Measurements from ENCODE around the gene ROPN1L. TPM values are rescaled to one million over a fixed set of nuclear protein-coding genes. Genes with fewer than 3 reads are reported as not detected.
"Not testable (repeated sequence)": the region's sequence is repeated elsewhere in the genome, so short reads cannot be mapped to it uniquely, and the experiment has no call there.

Gene ROPN1L
- total and polyA plus RNA-seq, 9 donors: 0.13 to 0.38 (median 0.21) TPM; not detected in 3

GRCh38 chr5:10509575-10509974 lies 67.9 kb downstream of the ROPN1L start:
- H3K36me3 ChIP-seq (ENCODE audit: control insufficient read depth, insufficient read depth, low read length): no peaks in the 10 kb centered on the region
- DNase-seq: no peak
- H3K27me3 ChIP-seq (ENCODE audit: control insufficient read depth, insufficient read depth, low read length): no peaks in the 10 kb centered on the region
- no peak overlapping the region for H3K27ac ChIP-seq (ENCODE audit: low read length)
- 86% methylated on average over 7 of the region's 9 CpGs for WGBS (ENCODE audit: insufficient coverage)
- no peak overlapping the region for H3K4me3 ChIP-seq (ENCODE audit: low read length)
- no peaks in the 10 kb centered on the region for H3K4me1 ChIP-seq (ENCODE audit: control insufficient read depth, insufficient read depth, low read length)
- no peaks in the 10 kb centered on the region for H3K9me3 ChIP-seq (replicated peaks; ENCODE audit: control insufficient read depth, low read depth, low read length)

GRCh38 chr5:10511741-10512640 lies 70.3 kb downstream of the ROPN1L start:
- no peak overlapping the region for H3K4me3 ChIP-seq (ENCODE audit: low read length)
- WGBS (ENCODE audit: insufficient coverage): 48% methylated on average over 4 of the region's 10 CpGs
- no peak overlapping the region for H3K27ac ChIP-seq (ENCODE audit: low read length)
- H3K27me3 ChIP-seq (ENCODE audit: control insufficient read depth, insufficient read depth, low read length): no peaks in the 10 kb centered on the region
- DNase-seq: no peak
- no peaks in the 10 kb centered on the region for H3K36me3 ChIP-seq (ENCODE audit: control insufficient read depth, insufficient read depth, low read length)
- no peaks in the 10 kb centered on the region for H3K4me1 ChIP-seq (ENCODE audit: control insufficient read depth, insufficient read depth, low read length)
- no peaks in the 10 kb centered on the region for H3K9me3 ChIP-seq (replicated peaks; ENCODE audit: control insufficient read depth, low read depth, low read length)

GRCh38 chr5:10513501-10514442 lies 72.1 kb downstream of the ROPN1L start:
- H3K27ac ChIP-seq (ENCODE audit: low read length): no peak overlapping the region
- DNase-seq: no peak
- no peaks in the 10 kb centered on the region for H3K9me3 ChIP-seq (replicated peaks; ENCODE audit: control insufficient read depth, low read depth, low read length)
- no peak overlapping the region for H3K4me3 ChIP-seq (ENCODE audit: low read length)
- H3K4me1 ChIP-seq (ENCODE audit: control insufficient read depth, insufficient read depth, low read length): no peaks in the 10 kb centered on the region
- H3K27me3 ChIP-seq (ENCODE audit: control insufficient read depth, insufficient read depth, low read length): no peaks in the 10 kb centered on the region
- 54% methylated on average over 8 of the region's 10 CpGs for WGBS (ENCODE audit: insufficient coverage)
- no peaks in the 10 kb centered on the region for H3K36me3 ChIP-seq (ENCODE audit: control insufficient read depth, insufficient read depth, low read length)

- not testable (repeated sequence) for H3K27me3 ChIP-seq (ENCODE audit: control insufficient read depth, insufficient read depth, low read length); H3K9me3 ChIP-seq (replicated peaks; ENCODE audit: control insufficient read depth, low read depth, low read length); DNase-seq; H3K4me3 ChIP-seq (ENCODE audit: low read length); H3K27ac ChIP-seq (ENCODE audit: low read length); H3K4me1 ChIP-seq (ENCODE audit: control insufficient read depth, insufficient read depth, low read length); H3K36me3 ChIP-seq (ENCODE audit: control insufficient read depth, insufficient read depth, low read length)
- WGBS (ENCODE audit: insufficient coverage): 88% methylated on average over 3 of the region's 8 CpGs
Observed at GRCh38 chr5:10514572-10514971, 72.9 kb downstream of the ROPN1L start.

Other genes with a start within 250 kb of the ROPN1L start
- gene ATPSCKMT, start 192.0 kb upstream of the ROPN1L start, total RNA-seq: 16.9 TPM
- 10 to 100 TPM in 6 of 8 donors, 1 to 10 TPM in 2; 9.4 to 12.6 (median 10.3) TPM for gene ATPSCKMT, start 192.0 kb upstream of the ROPN1L start, polyA plus RNA-seq (ENCODE audit: insufficient read depth in 1 of 8, insufficient read length in 8 of 8, low replicate concordance in 1 of 8)
- gene CCT5, start 191.6 kb upstream of the ROPN1L start, total RNA-seq: 223 TPM
- 100 to 1,000 TPM; 153 to 218 (median 177) TPM for gene CCT5, start 191.6 kb upstream of the ROPN1L start, polyA plus RNA-seq (ENCODE audit: insufficient read depth in 1 of 8, insufficient read length in 8 of 8, low replicate concordance in 1 of 8)
- gene CMBL, start 134.0 kb upstream of the ROPN1L start, total RNA-seq: 24.1 TPM
- gene CMBL, start 134.0 kb upstream of the ROPN1L start, polyA plus RNA-seq (ENCODE audit: insufficient read depth in 1 of 8, insufficient read length in 8 of 8, low replicate concordance in 1 of 8): 10 to 100 TPM; 50.8 to 89.7 (median 77.7) TPM
- 75.4 TPM for gene MARCHF6, start 88.2 kb upstream of the ROPN1L start, total RNA-seq
- 100 to 1,000 TPM in 2 of 8 donors, 10 to 100 TPM in 6; 78.6 to 106 (median 84.1) TPM for gene MARCHF6, start 88.2 kb upstream of the ROPN1L start, polyA plus RNA-seq (ENCODE audit: insufficient read depth in 1 of 8, insufficient read length in 8 of 8, low replicate concordance in 1 of 8)
- gene ANKRD33B, start 122.2 kb downstream of the ROPN1L start, total RNA-seq: 1.7 TPM
- 1 to 10 TPM; 1.1 to 1.9 (median 1.4) TPM for gene ANKRD33B, start 122.2 kb downstream of the ROPN1L start, polyA plus RNA-seq (ENCODE audit: insufficient read depth in 1 of 8, insufficient read length in 8 of 8, low replicate concordance in 1 of 8)

All from muscle of leg (tissue), 11 donors.